Lower leg skin (tissue), 4 donors: Measurements from ENCODE around the gene APPL1. TPM values are rescaled to one million over a fixed set of nuclear protein-coding genes. Genes with fewer than 3 reads are reported as not detected.

ENCODE experiments used
- DNase-seq, 2 donors: peaks; one replicate each; pipeline ENCODE4 v3.0.0-alpha.2; 2019; ENCODE audit warnings: low spot score in 2 of 2
- H3K4me3 ChIP-seq: fragments of 200-600 bp; sonication (generic); 2 replicates; pipeline ENCODE4 v1.5.1; 2017; ENCODE audit warnings: mild to moderate bottlenecking, low read depth; ENCODE audit not compliant: poor library complexity, severe bottlenecking
- POLR2A ChIP-seq, 2 donors: fragments of 450-650 bp; IDR thresholded peaks; one replicate each; pipeline ENCODE4 v1.6.1; 2016 to 2017; ENCODE audit warnings: antibody characterized with exemption in 2 of 2, mild to moderate bottlenecking in 1 of 2, moderate library complexity in 1 of 2
- WGBS, 2 donors: methylation state at CpG; one replicate each; pipeline ENCODE4 v1.1.5; 2018; 5-methylcytosine and 5-hydroxymethylcytosine counted together
- intact Hi-C: fragments of 100-400 bp; cut with DNase I; formaldehyde crosslinking; loops from one replicate; pipeline ENCODE4 v1.15.0; 2023; ENCODE audit warnings: low total_unique reads
- total RNA-seq, 4 donors: library from RNA; depleted of rRNA; stranded (reverse); fragments of >200 nt; gene quantifications; one replicate each; pipeline ENCODE4 v1.1.0, GENCODE V29; 2016
- TF ChIP-seq, protein P1 (sequence below), 3 donors: fragments of 450-650 bp; IDR thresholded peaks; one replicate each; pipeline ENCODE4 v1.5.1; 2016; ENCODE audit warnings: antibody characterized with exemption in 3 of 3, mild to moderate bottlenecking in 3 of 3, moderate library complexity in 2 of 3

APPL1 gene
- total RNA-seq, 4 donors from 2014 or later = 41.8 to 49.0 (median 44.5) TPM

DNA sequence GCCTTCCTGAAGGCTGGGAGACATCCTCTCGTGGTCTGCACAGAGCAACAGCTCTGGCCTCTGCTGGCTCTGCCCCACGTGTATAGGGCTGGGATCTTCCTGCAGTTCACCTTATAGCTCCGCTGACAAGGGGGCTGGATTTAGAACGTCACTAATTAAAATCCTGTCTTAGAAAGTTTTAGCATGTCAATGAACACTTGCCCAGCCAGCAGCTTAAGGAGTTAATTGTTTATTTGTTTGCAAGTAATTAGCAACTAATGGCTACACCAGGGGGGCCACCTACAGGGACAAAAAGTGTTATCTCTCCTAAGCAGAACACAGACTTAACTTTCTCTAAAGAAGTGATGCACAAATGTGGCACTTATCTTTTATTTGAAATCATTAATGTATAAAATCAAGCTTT lies 27.6 kb upstream of the APPL1 start, which contains the start of gene HESX1:
TSS of gene HESX1 (minus strand) at position 84 of the 403 bp plus-strand sequence. CDS start at position 24, 60 bp downstream.
- no peak for DNase-seq
- TF ChIP-seq, protein P1, sequence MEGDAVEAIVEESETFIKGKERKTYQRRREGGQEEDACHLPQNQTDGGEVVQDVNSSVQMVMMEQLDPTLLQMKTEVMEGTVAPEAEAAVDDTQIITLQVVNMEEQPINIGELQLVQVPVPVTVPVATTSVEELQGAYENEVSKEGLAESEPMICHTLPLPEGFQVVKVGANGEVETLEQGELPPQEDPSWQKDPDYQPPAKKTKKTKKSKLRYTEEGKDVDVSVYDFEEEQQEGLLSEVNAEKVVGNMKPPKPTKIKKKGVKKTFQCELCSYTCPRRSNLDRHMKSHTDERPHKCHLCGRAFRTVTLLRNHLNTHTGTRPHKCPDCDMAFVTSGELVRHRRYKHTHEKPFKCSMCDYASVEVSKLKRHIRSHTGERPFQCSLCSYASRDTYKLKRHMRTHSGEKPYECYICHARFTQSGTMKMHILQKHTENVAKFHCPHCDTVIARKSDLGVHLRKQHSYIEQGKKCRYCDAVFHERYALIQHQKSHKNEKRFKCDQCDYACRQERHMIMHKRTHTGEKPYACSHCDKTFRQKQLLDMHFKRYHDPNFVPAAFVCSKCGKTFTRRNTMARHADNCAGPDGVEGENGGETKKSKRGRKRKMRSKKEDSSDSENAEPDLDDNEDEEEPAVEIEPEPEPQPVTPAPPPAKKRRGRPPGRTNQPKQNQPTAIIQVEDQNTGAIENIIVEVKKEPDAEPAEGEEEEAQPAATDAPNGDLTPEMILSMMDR (IDR thresholded peaks at IDR 0.05) = no peak
- no peak for TF ChIP-seq POLR2A (IDR thresholded peaks at IDR 0.05)
- no peak within 1 kb of the TSS for H3K4me3 ChIP-seq
- WGBS, 2 donors = 50 to 61% methylated on average over 4 of the region's 4 CpGs
- intact Hi-C loops = no loop called here

DNA sequence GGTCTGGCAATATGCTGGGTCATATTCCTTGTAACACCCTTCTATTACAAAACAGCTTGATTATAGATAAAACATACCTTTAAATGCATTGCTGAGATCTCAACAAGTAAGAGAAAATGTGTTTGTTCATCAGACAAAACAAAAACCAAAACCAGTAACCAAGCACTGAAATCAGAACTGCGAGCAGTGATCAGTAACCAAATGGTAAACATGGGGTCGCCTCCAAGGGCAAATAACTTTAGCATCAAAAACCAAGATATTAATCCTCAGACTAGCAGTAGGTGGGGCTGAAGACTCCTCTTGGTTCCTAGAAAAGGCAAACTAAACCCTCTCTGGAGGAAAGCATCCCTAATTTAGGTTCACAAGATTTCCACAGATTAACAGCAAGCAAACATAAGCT lies 21.1 kb upstream of the APPL1 start:
- intact Hi-C loops = no loop called here
- 94 to 98% methylated on average over 2 of the region's 2 CpGs for WGBS, 2 donors
- DNase-seq = no peak
- no peak for TF ChIP-seq POLR2A (IDR thresholded peaks at IDR 0.05)
- TF ChIP-seq, protein P1 (IDR thresholded peaks at IDR 0.05) = no peak
- no peak overlapping the region for H3K4me3 ChIP-seq

DNA sequence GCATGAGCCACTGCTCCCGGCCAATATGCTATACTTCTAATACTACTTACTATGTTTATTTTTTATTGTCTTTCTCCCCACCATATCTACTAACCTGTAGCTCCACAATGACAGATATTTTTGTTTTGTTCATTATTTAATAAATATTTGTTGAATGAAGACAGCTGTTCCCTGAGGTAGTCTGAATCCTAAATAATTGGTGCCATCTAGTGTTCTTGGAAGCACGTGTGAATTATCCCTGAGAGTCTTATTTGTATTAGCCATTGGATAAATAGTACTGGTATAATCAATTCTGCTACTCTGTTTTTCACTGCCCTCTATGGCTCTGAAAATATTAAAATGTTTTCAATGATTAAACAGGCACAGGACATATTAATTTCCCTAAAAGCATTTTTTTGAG lies 5.6 kb upstream of the APPL1 start:
- no peak for DNase-seq
- 51 to 76% methylated on average over 2 of the region's 2 CpGs for WGBS, 2 donors

DNA sequence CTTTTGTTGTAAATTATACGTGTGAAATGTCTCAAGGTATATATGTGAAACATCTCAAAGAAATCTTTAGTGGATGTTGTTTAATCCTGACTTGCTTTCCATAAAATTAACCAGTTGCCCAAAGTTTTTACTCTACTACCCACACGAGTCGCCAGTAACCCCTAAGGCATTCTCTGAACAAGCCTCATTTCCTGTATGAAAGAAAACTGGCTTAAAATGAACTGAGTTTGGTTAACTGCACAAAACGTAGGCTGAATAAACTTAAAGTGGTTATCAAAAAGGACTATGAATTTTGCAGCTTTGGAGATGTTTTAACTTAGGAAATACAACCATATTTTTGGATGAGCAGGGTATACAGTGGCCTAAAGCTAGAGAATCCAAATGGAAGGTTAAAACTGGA lies 2.7 kb upstream of the APPL1 start:
- no peak for TF ChIP-seq POLR2A (IDR thresholded peaks at IDR 0.05)
- DNase-seq = no peak
- WGBS, 2 donors = 60 to 65% methylated on average over 4 of the region's 4 CpGs
- intact Hi-C loops = no loop called here
- no peak overlapping the region for H3K4me3 ChIP-seq

More for the DNA sequence above, 5.6 kb upstream of the APPL1 start:
- H3K4me3 ChIP-seq = no peak overlapping the region
- intact Hi-C loops = no loop called here
- TF ChIP-seq POLR2A (IDR thresholded peaks at IDR 0.05) = no peak
- TF ChIP-seq, protein P1 (IDR thresholded peaks at IDR 0.05) = no peak

DNA sequence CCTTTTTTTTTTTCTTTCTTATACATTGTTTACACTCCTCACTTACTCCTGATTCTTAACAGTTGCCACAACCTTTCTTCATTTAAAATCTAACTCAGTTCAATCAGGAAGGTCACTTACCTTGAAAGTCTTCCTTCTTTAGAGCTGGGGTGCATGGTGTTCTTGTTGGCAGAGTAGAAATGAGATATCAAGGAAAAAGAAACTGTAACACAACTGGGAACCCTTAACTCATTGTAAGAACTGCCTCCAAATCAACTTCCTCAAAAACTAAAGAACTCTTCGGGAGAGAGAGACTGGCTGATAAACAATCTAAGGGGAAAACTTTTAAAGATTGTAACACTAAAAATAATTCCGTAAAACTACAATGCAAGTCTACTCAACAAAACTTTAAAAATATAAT lies 1.4 kb upstream of the APPL1 start:
- WGBS, 2 donors = 61 to 68% methylated on average over 2 of the region's 2 CpGs
- no peak for DNase-seq

DNA sequence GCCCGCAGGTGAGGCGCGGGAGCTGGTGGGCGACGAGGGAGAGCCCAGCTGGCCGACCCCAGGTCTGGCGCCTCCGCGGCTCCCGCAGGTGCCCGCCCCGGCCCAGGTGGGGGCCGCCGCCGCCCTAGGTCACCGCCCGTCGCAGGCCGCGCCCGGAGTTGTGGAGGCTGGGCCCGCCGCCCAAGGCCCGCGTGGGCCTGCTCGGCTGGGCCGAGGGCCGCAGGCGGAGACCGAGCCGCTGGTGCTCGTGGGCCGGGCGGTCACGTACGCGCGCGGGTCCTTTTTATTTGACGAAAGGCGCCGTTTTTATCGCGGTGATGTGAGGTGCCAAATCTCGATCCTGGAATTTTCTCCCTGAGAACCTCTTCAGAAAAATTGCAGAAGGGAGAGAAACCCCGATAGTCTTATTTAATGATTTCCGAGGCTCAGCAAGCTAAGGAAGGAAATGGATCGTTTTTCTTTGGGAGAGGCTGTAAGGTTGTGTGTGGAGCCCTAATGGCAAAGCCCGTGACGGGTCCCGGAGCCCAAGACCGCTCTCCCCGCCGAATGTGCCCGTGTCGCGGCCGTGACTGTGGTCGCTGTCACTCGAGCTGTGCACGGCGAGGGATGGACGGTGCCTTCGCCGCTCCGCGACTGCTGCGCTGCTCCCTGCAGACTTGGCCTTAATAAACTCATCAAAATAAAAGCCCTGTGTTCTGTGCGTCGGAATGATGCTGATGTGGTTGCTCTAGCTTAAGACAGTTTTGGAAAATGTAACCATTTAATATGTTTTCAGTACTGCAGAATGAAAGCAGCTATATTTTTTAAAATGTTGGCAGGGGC lies 612 bp downstream of the APPL1 start:
- intact Hi-C loops = no loop called here
- H3K4me3 ChIP-seq = peak overlapping the region; percentile 72
- 0 to 1% methylated on average over 42 to 54 of the region's 70 CpGs for WGBS, 2 donors
- DNase-seq = peak; percentile 32 to 90
- TF ChIP-seq, protein P1 (IDR thresholded peaks at IDR 0.05) = no peak
- TF ChIP-seq POLR2A (IDR thresholded peaks at IDR 0.05) = no peak

More for the DNA sequence above, 1.4 kb upstream of the APPL1 start:
- H3K4me3 ChIP-seq = no peak overlapping the region
- intact Hi-C loops = no loop called here
- TF ChIP-seq, protein P1 (IDR thresholded peaks at IDR 0.05) = no peak
- no peak for TF ChIP-seq POLR2A (IDR thresholded peaks at IDR 0.05)
